GDM1 (cell line): Measurements from ENCODE around the gene FNDC5.
"Not testable (repeated sequence)": the region's sequence is repeated elsewhere in the genome, so short reads cannot be mapped to it uniquely, and the experiment has no call there.

Experiments used
- DNase-seq: peaks from one replicate; lab custom pipeline; 2025; lab: John Stamatoyannopoulos, UW

FNDC5 gene

DNA sequence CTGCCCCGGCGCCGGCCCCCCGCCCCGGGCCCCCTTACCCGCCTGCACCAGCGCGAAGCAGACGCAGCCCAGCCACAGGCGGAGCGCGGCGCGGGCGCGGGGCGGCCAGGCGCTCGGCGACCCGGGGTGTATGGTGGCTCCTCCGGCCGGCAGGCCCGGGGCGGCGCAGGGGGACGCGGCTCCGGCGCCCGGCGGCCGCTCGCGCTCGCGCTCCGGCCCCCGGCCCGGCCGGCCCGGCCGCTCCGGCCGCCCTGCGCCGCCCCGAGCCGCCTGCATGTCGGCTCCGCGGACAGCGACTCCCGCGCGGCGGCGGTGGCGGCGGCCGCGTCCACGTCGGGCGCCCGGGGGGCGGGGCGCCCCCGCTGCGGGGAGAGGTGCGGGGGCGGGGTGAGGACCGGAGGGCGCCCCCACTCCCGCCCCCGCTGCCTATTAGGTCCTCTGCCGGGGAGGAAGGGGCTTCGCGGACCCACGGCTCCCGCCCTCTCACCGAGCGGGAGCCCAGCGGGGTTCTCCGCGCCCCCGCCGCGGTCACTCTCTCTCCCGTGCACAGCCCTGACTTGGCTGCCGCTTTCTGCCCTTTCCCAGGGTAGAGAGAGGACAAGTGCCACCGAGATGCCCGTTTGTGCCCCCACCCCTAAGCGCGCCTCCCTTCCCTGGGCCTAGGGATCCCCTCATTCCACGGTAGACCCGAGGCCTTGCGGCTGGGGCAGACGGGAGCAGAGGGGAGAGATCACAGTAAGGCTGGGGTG is at the start of gene FNDC5:
Gene FNDC5 (minus strand): TSS at position 298 of the 749 bp plus-strand sequence.
- no peak for DNase-seq

GRCh38 chr1:32919811-32920733 is 49.4 kb upstream of the FNDC5 start:
- no peak for DNase-seq

DNA sequence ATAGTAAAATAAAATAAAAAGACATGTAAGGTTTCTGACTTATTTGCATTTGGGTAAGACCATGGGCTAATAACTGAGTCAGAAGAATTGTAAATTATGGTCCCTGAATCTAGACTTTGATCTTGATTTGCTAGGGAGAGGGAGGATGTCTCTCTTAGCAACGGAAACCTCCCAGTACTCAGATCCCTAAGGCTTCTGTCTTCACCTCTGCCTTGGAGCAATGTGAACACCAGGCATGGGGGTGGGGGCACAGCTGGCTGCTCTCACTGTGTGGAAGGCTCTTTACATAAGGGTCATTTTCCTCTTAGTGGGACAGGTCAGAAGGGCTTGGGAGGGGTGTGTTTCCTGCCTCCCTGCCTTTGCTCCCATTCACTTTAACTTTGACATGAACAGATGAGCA is 47.5 kb upstream of the FNDC5 start:
- DNase-seq = no peak

- peak; percentile 8 for DNase-seq
These were observed 46.8 kb upstream of the FNDC5 start for GRCh38 chr1:32917521-32917920.

- DNase-seq = no peak
These were observed 45.3 kb upstream of the FNDC5 start for GRCh38 chr1:32915766-32916706.

DNA sequence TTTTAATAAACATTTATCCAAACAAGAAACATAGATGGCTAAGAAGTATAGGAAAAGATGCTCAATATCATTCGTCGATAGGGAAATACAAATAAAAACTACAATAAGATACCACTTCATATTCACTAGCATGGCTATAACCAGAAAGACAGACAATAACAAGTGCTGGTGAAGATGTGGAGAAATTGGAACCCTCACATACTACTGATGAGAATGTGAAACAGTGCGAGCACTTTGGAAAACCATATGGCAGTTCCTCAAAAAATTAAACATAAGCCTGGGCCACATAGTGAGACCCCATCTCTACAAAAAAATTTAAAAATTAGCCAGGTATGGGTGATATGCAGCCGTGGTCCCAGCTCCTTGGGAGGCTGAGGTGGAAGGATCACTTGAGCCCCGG is 39.6 kb upstream of the FNDC5 start:
- no peak for DNase-seq

DNA sequence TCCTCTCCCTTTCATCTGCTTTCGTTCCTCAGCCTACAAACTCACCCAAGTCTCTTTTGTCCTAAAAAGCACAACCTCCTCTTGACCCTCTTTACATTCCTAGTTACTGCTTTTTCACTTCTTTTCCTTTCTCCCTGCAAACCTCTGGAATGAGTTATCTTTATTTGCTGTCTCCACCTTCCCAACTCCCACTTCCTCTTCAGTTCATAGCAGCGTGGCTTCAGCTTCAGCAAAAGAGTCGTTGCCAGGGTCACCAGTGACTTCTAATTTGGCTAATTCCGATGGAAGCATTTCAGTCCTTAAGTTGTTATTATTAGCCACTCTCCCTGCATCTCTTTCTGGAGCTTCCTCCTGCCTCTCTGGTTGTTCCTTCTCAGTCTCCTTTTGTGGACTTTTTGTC is 36.7 kb upstream of the FNDC5 start:
- DNase-seq = no peak

DNA sequence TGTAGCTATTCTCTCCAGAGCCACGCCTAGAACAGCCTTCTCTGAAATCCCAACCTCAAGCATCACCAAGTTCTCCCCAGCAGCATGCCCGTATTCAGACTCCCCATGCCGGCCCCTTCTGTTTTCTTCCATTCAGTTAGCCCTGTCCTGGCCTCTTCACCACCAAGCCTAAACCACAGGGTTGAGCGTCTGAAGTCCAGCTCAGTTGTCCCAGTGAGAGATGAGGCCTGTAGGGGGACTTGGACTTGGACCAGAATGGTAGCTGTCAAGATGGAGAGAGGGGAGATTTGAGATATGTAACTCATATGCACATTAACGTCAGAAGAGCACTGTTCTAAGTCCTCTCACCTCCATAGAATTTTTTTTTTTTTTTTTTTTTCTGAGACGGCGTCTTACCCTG is 35.9 kb upstream of the FNDC5 start:
- no peak for DNase-seq

DNA sequence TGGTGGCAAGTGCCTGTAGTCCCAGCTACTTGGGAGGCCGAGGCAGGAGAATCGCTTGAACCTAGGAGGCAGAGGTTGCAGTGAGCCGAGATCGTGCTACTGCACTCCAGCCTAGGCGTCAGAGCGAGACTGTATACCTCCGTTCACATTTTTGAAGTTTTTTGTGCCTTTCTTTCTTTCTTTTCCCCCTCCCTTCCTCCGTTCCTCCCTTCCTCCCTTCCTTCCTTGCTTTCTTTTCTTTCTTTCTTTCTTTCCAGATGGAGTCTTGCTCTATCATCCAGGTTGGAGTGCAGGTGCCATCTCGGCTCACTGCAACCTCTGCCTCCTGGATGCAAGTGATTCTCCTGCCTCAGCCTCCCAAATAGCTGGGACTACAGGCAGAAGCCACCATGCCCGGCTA is 34.9 kb upstream of the FNDC5 start:
- DNase-seq = not testable (repeated sequence)

GRCh38 chr1:32904797-32905196 is 34.1 kb upstream of the FNDC5 start:
- DNase-seq = no peak

DNA sequence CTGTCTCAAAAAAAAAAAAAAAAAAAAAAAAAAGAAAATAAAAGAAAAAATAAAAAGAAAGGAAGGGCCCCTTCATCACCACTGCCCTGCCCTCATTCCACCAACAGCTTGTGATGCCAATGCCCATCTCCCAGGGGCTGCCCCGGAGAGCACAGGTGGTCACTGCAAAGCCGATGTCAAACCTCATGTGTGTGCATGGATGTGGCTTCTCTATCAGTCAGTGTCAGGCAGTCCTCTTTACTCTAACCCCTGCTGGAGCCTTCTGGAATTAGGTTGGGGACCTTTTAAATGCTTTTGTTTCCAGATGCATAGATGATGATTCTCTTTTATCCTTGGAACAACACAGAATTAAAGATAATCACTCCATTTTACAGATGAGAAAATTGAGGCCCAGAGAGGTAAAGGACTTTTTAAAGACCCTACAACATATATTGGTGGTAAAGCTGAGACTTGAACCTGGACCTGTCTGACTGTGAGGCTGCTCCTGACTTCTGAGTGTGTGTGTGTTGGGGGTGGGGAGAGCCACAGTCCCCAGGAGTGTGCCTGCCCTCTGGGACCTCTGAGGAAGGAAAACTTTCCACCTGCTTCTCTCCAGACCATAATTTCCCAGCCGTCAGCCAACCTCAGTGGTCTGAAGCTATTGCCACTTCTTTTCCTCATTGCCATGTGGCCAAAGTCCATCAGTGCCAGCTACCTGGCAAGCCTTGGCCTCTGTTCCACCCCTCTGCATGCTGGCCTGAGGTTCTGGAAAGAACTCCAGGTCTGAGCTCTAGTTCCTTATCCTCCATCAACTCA is 33.5 kb upstream of the FNDC5 start:
- no peak for DNase-seq

- DNase-seq = no peak
These were observed 31.8 kb upstream of the FNDC5 start for GRCh38 chr1:32902535-32902920.

- DNase-seq = no peak
These were observed 31.3 kb upstream of the FNDC5 start for GRCh38 chr1:32901823-32902534.

- no peak for DNase-seq
These were observed 30.5 kb upstream of the FNDC5 start, which contains the start of gene TMEM54 for GRCh38 chr1:32900956-32901822. Gene TMEM54 (minus strand): TSS chr1:32901389. CDS start chr1:32901238, 151 bp downstream.

- no peak for DNase-seq
These were observed 29.8 kb upstream of the FNDC5 start for GRCh38 chr1:32900371-32900955.

GRCh38 chr1:32899586-32900296 is 29.0 kb upstream of the FNDC5 start:
- DNase-seq = no peak

- DNase-seq = no peak
These were observed 28.2 kb upstream of the FNDC5 start for GRCh38 chr1:32898958-32899357.

GRCh38 chr1:32898056-32898455 is 27.3 kb upstream of the FNDC5 start:
- DNase-seq = no peak
